GM12878 (cell line): ENCODE measurements around the gene PDE11A. TPM values are rescaled to one million over a fixed set of nuclear protein-coding genes. Genes with fewer than 3 reads are reported as not detected.

ENCODE experiments used
- ATAC-seq: fragments of 200-7000 bp; cut with Tn5 transposase; 3 replicates; pipeline ENCODE4 v1.9.1; 2020; ENCODE audit warnings: mild to moderate bottlenecking, moderate library complexity
- BruUV-seq: library from RNA; stranded (reverse); fragments of 400-500 nt; replicated peaks from 2 replicates; lab custom pipeline; 2021; lab: Mats Ljungman, UMichigan
- CTCF ChIA-PET: fragments of 300-600 bp; sonication (Branson Sonifier 250); formaldehyde crosslinking; extraction: SDS; loops from one replicate; lab custom pipeline; 2021; ENCODE audit warnings: inconsistent platforms; lab: Yijun Ruan, JAX
- POLR2A ChIA-PET: fragments of 350-600 bp; formaldehyde crosslinking; extraction: SDS; loops from one replicate; lab custom pipeline; 2021; ENCODE audit warnings: inconsistent platforms; lab: Charles Lee
- RAD21 ChIA-PET: fragments of 300-600 bp; sonication (Branson Sonifier 250); formaldehyde crosslinking; loops from one replicate; lab custom pipeline; 2023; ENCODE audit warnings: antibody characterized with exemption; ENCODE audit not compliant: unreplicated experiment; lab: Charles Lee
- SMC1A ChIA-PET: fragments of 300-600 bp; sonication (Branson Sonifier 250); formaldehyde crosslinking; loops from one replicate; lab custom pipeline; 2023; ENCODE audit not compliant: unreplicated experiment, uncharacterized antibody; lab: Charles Lee
- DNase-seq: peaks from one replicate; pipeline ENCODE4 v3.0.0-alpha.2; 2011; ENCODE audit warnings: low read depth, low spot score
- FAIRE-seq: peaks from 3 replicates; lab custom pipeline; 2011; peaks lifted over from hg19 to GRCh38; lab: Jason Lieb, UNC
- H2AFZ ChIP-seq: 2 replicates; pipeline ENCODE4 v1.6.0; 2011; ENCODE audit warnings: low read depth, low read length, control low read depth; ENCODE audit not compliant: control insufficient read depth
- H3K27ac ChIP-seq: 2 replicates; pipeline ENCODE4 v1.5.1; 2011; ENCODE audit warnings: control low read depth; ENCODE audit not compliant: control insufficient read depth, insufficient read depth
- H3K27me3 ChIP-seq, 2 experiments: replicated peaks in 1 of 2; 2 replicates each; pipeline versions ENCODE4 v1.6.0 to v1.6.1; 2011; ENCODE audit warnings: low read length in 1 of 2; ENCODE audit not compliant: control insufficient read depth in 2 of 2, insufficient read depth in 2 of 2
- H3K36me3 ChIP-seq, 2 experiments: 2 replicates each; pipeline ENCODE4 v1.5.1; 2011; ENCODE audit warnings: low read length in 1 of 2; ENCODE audit not compliant: control insufficient read depth in 2 of 2, insufficient read depth in 2 of 2
- H3K4me1 ChIP-seq: 2 replicates; pipeline ENCODE4 v1.6.1; 2011; ENCODE audit warnings: mild to moderate bottlenecking, low read length, moderate library complexity, mixed read lengths; ENCODE audit not compliant: control insufficient read depth, insufficient read depth
- H3K4me2 ChIP-seq: 2 replicates; pipeline ENCODE4 v1.6.0; 2011; ENCODE audit warnings: control low read depth; ENCODE audit not compliant: control insufficient read depth, insufficient read depth
- H3K4me3 ChIP-seq: fragments of 200-600 bp; sonication (generic); 2 replicates; pipeline ENCODE4 v1.5.1; 2016
- H3K79me2 ChIP-seq: 2 replicates; pipeline ENCODE4 v1.6.0; 2011; ENCODE audit warnings: low read length; ENCODE audit not compliant: control insufficient read depth, insufficient read depth
- H3K9ac ChIP-seq: 2 replicates; pipeline ENCODE4 v1.8.0; 2011; ENCODE audit warnings: low read length, control low read depth, mixed read lengths; ENCODE audit not compliant: control insufficient read depth, insufficient read depth
- H3K9me3 ChIP-seq: replicated peaks from 3 replicates; pipeline ENCODE4 v1.5.1; 2011; ENCODE audit warnings: mild to moderate bottlenecking, low read length; ENCODE audit not compliant: control insufficient read depth, insufficient read depth
- H4K20me1 ChIP-seq: 2 replicates; pipeline ENCODE4 v1.6.0; 2011; ENCODE audit not compliant: control insufficient read depth, insufficient read depth
- CREM ChIP-seq: IDR thresholded peaks from 2 replicates; pipeline ENCODE4 v1.6.1; 2014; ENCODE audit warnings: antibody characterized with exemption, low read depth
- EP300 ChIP-seq, 2 experiments: fragments of 150-350 bp in 1 of 2; IDR thresholded peaks; 2 replicates each; pipeline ENCODE4 v1.6.1; 2011 to 2012; ENCODE audit warnings: low read depth in 2 of 2, low read length in 2 of 2, borderline replicate concordance in 1 of 2, improper control_type of control experiment in 1 of 2, inconsistent platforms in 1 of 2; ENCODE audit not compliant: control insufficient read depth in 1 of 2
- GABPA ChIP-seq: IDR thresholded peaks from 2 replicates; pipeline ENCODE4 v1.6.1; 2014; ENCODE audit warnings: antibody characterized with exemption, low read depth, mild to moderate bottlenecking, inconsistent platforms
- LARP7 ChIP-seq: fragments of 450-650 bp; IDR thresholded peaks from 2 replicates; pipeline ENCODE4 v1.6.1; 2017; ENCODE audit warnings: mild to moderate bottlenecking
- MLLT1 ChIP-seq: fragments of 450-650 bp; IDR thresholded peaks from 2 replicates; pipeline ENCODE4 v1.6.1; 2016; ENCODE audit warnings: mild to moderate bottlenecking
- NFYA ChIP-seq: IDR thresholded peaks from 2 replicates; pipeline ENCODE4 v1.6.1; 2011; ENCODE audit warnings: low read depth, mild to moderate bottlenecking, low read length, improper control_type of control experiment, borderline replicate concordance
- NRF1 ChIP-seq: conservative IDR thresholded peaks from 2 replicates; pipeline ENCODE4 v1.6.1; 2011; ENCODE audit warnings: mild to moderate bottlenecking, low read depth, low read length, improper control_type of control experiment
- RCOR1 ChIP-seq: conservative IDR thresholded peaks from 2 replicates; pipeline ENCODE4 v1.6.1; 2012; ENCODE audit warnings: low read depth, low read length, improper control_type of control experiment
- ZNF274 ChIP-seq: IDR thresholded peaks from one replicate; pipeline ENCODE4 v1.8.0; 2011; ENCODE audit not compliant: insufficient read length, insufficient read depth
- WGBS: methylation state at CpG from one replicate; pipeline ENCODE4 v1.1.6; 2016; ENCODE audit warnings: low lambda C conversion rate; ENCODE audit not compliant: insufficient replicate concordance, insufficient coverage; ENCODE audit errors: missing lambda C conversion rate; 5-methylcytosine and 5-hydroxymethylcytosine counted together
- in situ Hi-C: fragments of 300-500 bp; cut with MboI; formaldehyde crosslinking; loops from 9 replicates; pipeline ENCODE4 v1.14.3; 2018; ENCODE audit warnings: mixed read lengths
- intact Hi-C: fragments of 100-400 bp; cut with micrococcal nuclease; formaldehyde crosslinking; loops from one replicate; pipeline ENCODE4 v1.14.2; 2022; ENCODE audit not compliant: unreplicated experiment
- polyA plus RNA-seq, 11 experiments: library from polyadenylated mRNA; depleted of rRNA in 4 of 11; unstranded in 6 of 11; stranded (reverse) in 5 of 11; fragments of >200 nt; fragmentation: Nextera tagmentation in 4 of 11; fragmentation: Illumina TruSeq in 1 of 11; extraction: Ambion mirVana in 4 of 11; extraction: Trizol in 1 of 11; gene quantifications; 1 replicate in 1 of 11; 2 replicates in 10 of 11; pipeline versions ENCODE4 v1.2.1 to v1.2.3, GENCODE V29; 2011 to 2016; ENCODE audit warnings: inconsistent platforms in 2 of 11, missing spikeins in 2 of 11, low read depth in 1 of 11
- total RNA-seq, 4 experiments: library from RNA; depleted of rRNA in 3 of 4; stranded (reverse); fragments of >200 nt in 3 of 4; fragmentation: Illumina TruSeq in 1 of 4; extraction: Trizol in 1 of 4; gene quantifications; 2 replicates each; pipeline versions ENCODE4 v1.2.1 to v1.2.3, GENCODE V29; 2013 to 2021
- TF ChIP-seq, protein P1 (sequence below): fragments of 450-650 bp; IDR thresholded peaks from 2 replicates; pipeline ENCODE4 v1.6.1; 2018; ENCODE audit warnings: borderline replicate concordance, mild to moderate bottlenecking; ENCODE audit not compliant: partially characterized antibody
- TF ChIP-seq, protein P2 (sequence below): IDR thresholded peaks from 2 replicates; pipeline ENCODE4 v1.6.1; 2011; ENCODE audit warnings: mild to moderate bottlenecking, low read depth, low read length, moderate library complexity; ENCODE audit not compliant: insufficient replicate concordance

Gene PDE11A
- total and polyA plus RNA-seq, 10 of the 15 experiments (the other 5 are each of a cell fraction or from before 2014, with no cell fraction given), result 0.01 to 0.17 (median 0.06) TPM; not detected in 5

DNA sequence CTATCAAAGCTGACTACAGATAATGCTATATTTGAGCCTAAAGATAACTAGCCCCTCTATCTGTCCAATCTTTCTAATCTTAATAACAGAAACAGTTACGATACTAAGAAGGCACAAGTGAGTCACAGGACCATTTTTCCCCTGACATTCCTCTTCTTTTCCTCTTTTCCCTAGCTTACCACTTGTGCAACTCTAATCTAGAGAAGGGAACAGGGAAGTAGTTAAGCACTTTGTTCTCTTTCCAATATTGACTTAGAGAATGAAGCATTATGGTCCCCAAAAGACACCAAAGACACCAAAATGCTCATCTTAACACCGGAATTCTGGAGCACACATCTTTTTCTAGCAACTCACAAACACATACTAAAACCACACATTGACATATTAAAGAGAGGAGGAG, 1.8 kb downstream of the PDE11A start:
- no peaks in the 10 kb centered on the region for H4K20me1 ChIP-seq
- ChIA-PET CTCF (interaction anchor here (0.6 kb wide), 1 partner anchor 135 kb away, joined by 3 read pairs; no protein-coding TSS in a partner anchor), POLR2A (no interaction called here), SMC1A (no interaction called here), RAD21 (no interaction called here)
- no peaks in the 10 kb centered on the region for H3K4me1 ChIP-seq
- in situ Hi-C loops, result no loop called here
- WGBS, result 0% methylated on average over 2 of the region's 2 CpGs
- DNase-seq (no peak), FAIRE-seq (no peak), ATAC-seq (no peak)
- H3K9me3 ChIP-seq, result no peaks in the 10 kb centered on the region
- no peaks in the 10 kb centered on the region for H3K79me2 ChIP-seq
- H3K4me3 ChIP-seq, result no peak overlapping the region
- no peak for TF ChIP-seq LARP7
- TF ChIP-seq NRF1, result no peak
- no peak for TF ChIP-seq CREM
- TF ChIP-seq RCOR1, result no peak
- TF ChIP-seq, protein P1, sequence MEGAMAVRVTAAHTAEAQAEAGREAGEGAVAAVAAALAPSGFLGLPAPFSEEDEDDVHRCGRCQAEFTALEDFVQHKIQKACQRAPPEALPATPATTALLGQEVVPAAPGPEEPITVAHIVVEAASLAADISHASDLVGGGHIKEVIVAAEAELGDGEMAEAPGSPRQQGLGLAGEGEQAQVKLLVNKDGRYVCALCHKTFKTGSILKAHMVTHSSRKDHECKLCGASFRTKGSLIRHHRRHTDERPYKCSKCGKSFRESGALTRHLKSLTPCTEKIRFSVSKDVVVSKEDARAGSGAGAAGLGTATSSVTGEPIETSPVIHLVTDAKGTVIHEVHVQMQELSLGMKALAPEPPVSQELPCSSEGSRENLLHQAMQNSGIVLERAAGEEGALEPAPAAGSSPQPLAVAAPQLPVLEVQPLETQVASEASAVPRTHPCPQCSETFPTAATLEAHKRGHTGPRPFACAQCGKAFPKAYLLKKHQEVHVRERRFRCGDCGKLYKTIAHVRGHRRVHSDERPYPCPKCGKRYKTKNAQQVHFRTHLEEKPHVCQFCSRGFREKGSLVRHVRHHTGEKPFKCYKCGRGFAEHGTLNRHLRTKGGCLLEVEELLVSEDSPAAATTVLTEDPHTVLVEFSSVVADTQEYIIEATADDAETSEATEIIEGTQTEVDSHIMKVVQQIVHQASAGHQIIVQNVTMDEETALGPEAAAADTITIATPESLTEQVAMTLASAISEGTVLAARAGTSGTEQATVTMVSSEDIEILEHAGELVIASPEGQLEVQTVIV, result no peak
- TF ChIP-seq ZNF274, result no peak
- no peak for TF ChIP-seq MLLT1
- TF ChIP-seq, protein P2, sequence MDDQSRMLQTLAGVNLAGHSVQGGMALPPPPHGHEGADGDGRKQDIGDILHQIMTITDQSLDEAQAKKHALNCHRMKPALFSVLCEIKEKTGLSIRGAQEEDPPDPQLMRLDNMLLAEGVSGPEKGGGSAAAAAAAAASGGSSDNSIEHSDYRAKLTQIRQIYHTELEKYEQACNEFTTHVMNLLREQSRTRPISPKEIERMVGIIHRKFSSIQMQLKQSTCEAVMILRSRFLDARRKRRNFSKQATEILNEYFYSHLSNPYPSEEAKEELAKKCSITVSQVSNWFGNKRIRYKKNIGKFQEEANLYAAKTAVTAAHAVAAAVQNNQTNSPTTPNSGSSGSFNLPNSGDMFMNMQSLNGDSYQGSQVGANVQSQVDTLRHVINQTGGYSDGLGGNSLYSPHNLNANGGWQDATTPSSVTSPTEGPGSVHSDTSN, result no peak
- no peak for TF ChIP-seq GABPA
- TF ChIP-seq NFYA, result no peak
- no peak for TF ChIP-seq EP300 (IDR thresholded peaks at IDR 0.05; ENCODE audit: borderline replicate concordance in 1 of 2, control insufficient read depth in 1 of 2, low read depth in 2 of 2, low read length in 2 of 2)
- H3K27ac ChIP-seq, result no peak overlapping the region
- no peak overlapping the region for H3K4me2 ChIP-seq
- no peaks in the 10 kb centered on the region for H3K36me3 ChIP-seq
- no peak overlapping the region for H2AFZ ChIP-seq
- intact Hi-C loops, result no loop called here
- H3K9ac ChIP-seq, result no peak overlapping the region
- peaks cover 7 to 16% of the 10 kb centered on the region in 2 experiments for H3K27me3 ChIP-seq
- no TSS peak for BruUV-seq
